ENCODE measurements around the gene DOK6.

DNA sequence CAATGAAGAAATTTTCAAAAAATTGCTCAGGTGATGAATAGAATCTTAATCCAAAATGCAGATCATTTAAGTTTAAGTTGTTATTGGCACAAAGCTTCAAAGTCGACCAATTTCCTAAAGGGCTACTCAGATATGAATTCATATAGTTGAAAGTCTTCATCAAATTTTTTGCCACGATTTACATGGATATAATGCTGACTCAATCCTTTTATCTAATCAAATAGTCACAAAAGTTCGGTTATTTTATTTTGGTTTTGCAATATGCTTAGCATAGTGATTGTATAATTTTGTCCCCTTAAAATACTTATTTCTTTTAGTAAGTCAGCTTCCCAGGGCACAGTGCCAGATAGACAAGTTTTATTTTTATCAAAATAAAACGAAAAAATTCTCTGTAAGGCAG is 319.7 kb downstream of the DOK6 start:
- TF ChIP-seq, protein P1, sequence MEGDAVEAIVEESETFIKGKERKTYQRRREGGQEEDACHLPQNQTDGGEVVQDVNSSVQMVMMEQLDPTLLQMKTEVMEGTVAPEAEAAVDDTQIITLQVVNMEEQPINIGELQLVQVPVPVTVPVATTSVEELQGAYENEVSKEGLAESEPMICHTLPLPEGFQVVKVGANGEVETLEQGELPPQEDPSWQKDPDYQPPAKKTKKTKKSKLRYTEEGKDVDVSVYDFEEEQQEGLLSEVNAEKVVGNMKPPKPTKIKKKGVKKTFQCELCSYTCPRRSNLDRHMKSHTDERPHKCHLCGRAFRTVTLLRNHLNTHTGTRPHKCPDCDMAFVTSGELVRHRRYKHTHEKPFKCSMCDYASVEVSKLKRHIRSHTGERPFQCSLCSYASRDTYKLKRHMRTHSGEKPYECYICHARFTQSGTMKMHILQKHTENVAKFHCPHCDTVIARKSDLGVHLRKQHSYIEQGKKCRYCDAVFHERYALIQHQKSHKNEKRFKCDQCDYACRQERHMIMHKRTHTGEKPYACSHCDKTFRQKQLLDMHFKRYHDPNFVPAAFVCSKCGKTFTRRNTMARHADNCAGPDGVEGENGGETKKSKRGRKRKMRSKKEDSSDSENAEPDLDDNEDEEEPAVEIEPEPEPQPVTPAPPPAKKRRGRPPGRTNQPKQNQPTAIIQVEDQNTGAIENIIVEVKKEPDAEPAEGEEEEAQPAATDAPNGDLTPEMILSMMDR (IDR thresholded peaks at IDR 0.05): no peak
- TF ChIP-seq EZH2 (IDR thresholded peaks at IDR 0.05; ENCODE audit: borderline replicate concordance, insufficient read depth, low read depth, low read length, poor library complexity, severe bottlenecking): no peak

Measured in B cell (primary cell).